A549 (cell line): ENCODE data around the gene PLPPR3. TPM values are rescaled to one million over a fixed set of nuclear protein-coding genes. Genes with fewer than 3 reads are reported as not detected.

Experiments used
- ATAC-seq, 2 experiments: fragments of 200-7000 bp in 1 of 2; fragments of >200 bp in 1 of 2; cut with Nextera tagmentation in 1 of 2; cut with Tn5 transposase in 1 of 2; 3 replicates each; pipeline versions ENCODE4 v1.8.0 to v1.9.1; 2018 to 2020; ENCODE audit warnings: mild to moderate bottlenecking in 1 of 2, moderate library complexity in 1 of 2
- CTCF ChIA-PET: fragments of 300-600 bp; sonication (Branson Sonifier 250); formaldehyde crosslinking; extraction: SDS; loops from one replicate; lab custom pipeline; 2021; ENCODE audit warnings: antibody characterized with exemption, inconsistent platforms; lab: Yijun Ruan, JAX
- POLR2A ChIA-PET: fragments of 350-600 bp; formaldehyde crosslinking; extraction: SDS; loops from one replicate; lab custom pipeline; 2021; ENCODE audit warnings: antibody characterized with exemption, inconsistent platforms; lab: Yijun Ruan, JAX
- DNase-seq, 2 experiments: peaks; one replicate each; pipeline versions ENCODE4 v3.0.0 to v3.0.0-alpha.2; 2011 to 2016; ENCODE audit warnings: low read depth in 1 of 2, low spot score in 1 of 2
- FAIRE-seq: peaks from 2 replicates; lab custom pipeline; 2011; peaks lifted over from hg19 to GRCh38; lab: Jason Lieb, UNC
- H3K27ac ChIP-seq, 2 experiments: fragments of >200 bp; sonication (Bioruptor Twin); formaldehyde crosslinking; 3 replicates each; pipeline ENCODE4 v1.5.1; 2016 to 2017
- H3K4me1 ChIP-seq: fragments of >200 bp; sonication (Bioruptor Twin); formaldehyde crosslinking; 3 replicates; pipeline ENCODE4 v1.6.1; 2016
- H3K4me2 ChIP-seq: fragments of >200 bp; sonication (Bioruptor Twin); formaldehyde crosslinking; 3 replicates; pipeline ENCODE4 v1.6.1; 2016
- H3K4me3 ChIP-seq: fragments of >200 bp; sonication (Bioruptor Twin); formaldehyde crosslinking; 3 replicates; pipeline ENCODE4 v1.5.1; 2016
- H3K9me3 ChIP-seq: fragments of >200 bp; sonication (Bioruptor Twin); formaldehyde crosslinking; 3 replicates; pipeline ENCODE4 v1.6.1; 2016
- CBX8 ChIP-seq: fragments of 200-600 bp; sonication (generic); IDR thresholded peaks from 2 replicates; pipeline ENCODE4 v1.6.1; 2016
- CEBPB ChIP-seq, 2 experiments: fragments of >200 bp in 1 of 2; sonication (Bioruptor Twin) in 1 of 2; formaldehyde crosslinking in 1 of 2; IDR thresholded peaks; 2 replicates each; pipeline ENCODE4 v1.6.1; 2012 to 2016
- CTCF ChIP-seq: fragments of >200 bp; sonication (Bioruptor Twin); formaldehyde crosslinking; IDR thresholded peaks from 3 replicates; pipeline ENCODE4 v1.5.1; 2016
- E2F6 ChIP-seq: IDR thresholded peaks from 2 replicates; pipeline ENCODE4 v1.6.1; 2012; ENCODE audit warnings: low read depth, borderline replicate concordance
- EHMT2 ChIP-seq: fragments of 200-600 bp; sonication (generic); IDR thresholded peaks from 2 replicates; pipeline ENCODE4 v1.6.1; 2016; ENCODE audit warnings: antibody characterized with exemption, low read depth, mild to moderate bottlenecking, moderate library complexity
- HDAC2 ChIP-seq: fragments of 200-600 bp; sonication (generic); IDR thresholded peaks from 2 replicates; pipeline ENCODE4 v1.6.1; 2016
- HMGXB4 ChIP-seq: fragments of 250-450 bp; sonication (Bioruptor Pico); IDR thresholded peaks from 2 replicates; pipeline ENCODE4 v1.5.0; 2021; ENCODE audit warnings: mild to moderate bottlenecking, moderate library complexity, borderline replicate concordance
- HOXA7 ChIP-seq: fragments of 250-450 bp; sonication (Bioruptor Pico); IDR thresholded peaks from 2 replicates; pipeline ENCODE4 v1.5.0; 2020; ENCODE audit warnings: mild to moderate bottlenecking, moderate library complexity
- JUNB ChIP-seq: fragments of >200 bp; sonication (Bioruptor Twin); formaldehyde crosslinking; IDR thresholded peaks from 2 replicates; pipeline ENCODE4 v1.6.1; 2016
- KDM1A ChIP-seq: fragments of 200-600 bp; sonication (generic); IDR thresholded peaks from 2 replicates; pipeline ENCODE4 v1.6.1; 2016; ENCODE audit warnings: low read depth, mild to moderate bottlenecking
- KDM5A ChIP-seq: fragments of 200-600 bp; sonication (generic); IDR thresholded peaks from 2 replicates; pipeline ENCODE4 v1.6.1; 2016; ENCODE audit warnings: antibody characterized with exemption, mild to moderate bottlenecking
- MAFK ChIP-seq: fragments of 450-650 bp; IDR thresholded peaks from 2 replicates; pipeline ENCODE4 v1.6.1; 2014; ENCODE audit not compliant: partially characterized antibody
- POLR2AphosphoS2 ChIP-seq: conservative IDR thresholded peaks from 2 replicates; pipeline ENCODE4 v1.6.1; 2012; ENCODE audit warnings: low read length, improper control_type of control experiment, inconsistent platforms
- RAD21 ChIP-seq, 2 experiments: fragments of >200 bp in 1 of 2; sonication (Bioruptor Twin) in 1 of 2; formaldehyde crosslinking in 1 of 2; IDR thresholded peaks in 1 of 2; conservative IDR thresholded peaks in 1 of 2; 2 replicates in 1 of 2; 3 replicates in 1 of 2; pipeline ENCODE4 v1.6.1; 2012 to 2018; ENCODE audit warnings: inconsistent platforms in 1 of 2
- RCOR1 ChIP-seq: fragments of 150-350 bp; IDR thresholded peaks from 2 replicates; pipeline ENCODE4 v1.6.1; 2014; ENCODE audit warnings: antibody characterized with exemption, low read length, low read depth
- REST ChIP-seq: fragments of 200-600 bp; sonication (generic); IDR thresholded peaks from 2 replicates; pipeline ENCODE4 v1.6.1; 2016; ENCODE audit warnings: antibody characterized with exemption, mild to moderate bottlenecking, moderate library complexity
- RFX5 ChIP-seq: fragments of 450-650 bp; IDR thresholded peaks from 2 replicates; pipeline ENCODE4 v1.7.1; 2014; ENCODE audit warnings: antibody characterized with exemption, mild to moderate bottlenecking, moderate library complexity
- SREBF2 ChIP-seq: fragments of 450-650 bp; IDR thresholded peaks from 2 replicates; pipeline ENCODE4 v1.6.1; 2014; ENCODE audit warnings: mild to moderate bottlenecking, moderate library complexity
- USF2 ChIP-seq: fragments of 450-650 bp; IDR thresholded peaks from 2 replicates; pipeline ENCODE4 v1.6.1; 2014; ENCODE audit warnings: antibody characterized with exemption
- ZC3H11A ChIP-seq: fragments of 450-650 bp; IDR thresholded peaks from 2 replicates; pipeline ENCODE4 v1.6.1; 2014; ENCODE audit warnings: antibody characterized with exemption, mild to moderate bottlenecking
- ZFP36 ChIP-seq: fragments of 450-650 bp; IDR thresholded peaks from 2 replicates; pipeline ENCODE4 v1.6.1; 2014; ENCODE audit warnings: borderline replicate concordance; ENCODE audit not compliant: partially characterized antibody
- WGBS: methylation state at CpG from one replicate; pipeline ENCODE4 v1.1.6; 2017; ENCODE audit errors: missing lambda C conversion rate; 5-methylcytosine and 5-hydroxymethylcytosine counted together
- polyA plus RNA-seq, 4 experiments: library from polyadenylated mRNA; depleted of rRNA in 3 of 4; stranded (reverse); fragments of >200 nt; fragmentation: RNase III in 1 of 4; extraction: RNeasy Plus Mini Kit Qiagen cat#74134 plus additional on column Dnase treatment in 1 of 4; gene quantifications; 2 replicates in 3 of 4; 3 replicates in 1 of 4; pipeline ENCODE4 v1.2.3, GENCODE V29; 2011 to 2017

PLPPR3 gene
- polyA plus RNA-seq, 2 of the 4 experiments (the other 2 are of a cell fraction), result 2.6 to 3.7 TPM

GRCh38 chr19:800360-801029 lies 21.3 kb downstream of the PLPPR3 start:
- peak overlapping the region; percentile 100 for H3K4me3 ChIP-seq
- H3K9me3 ChIP-seq, result no peaks in the 10 kb centered on the region
- peak overlapping the region; percentile 100; a peak in 5 of 6 replicates for H3K27ac ChIP-seq
- DNase-seq (no peak), ATAC-seq (no peak), FAIRE-seq (no peak)
- peak overlapping the region; percentile 86 for H3K4me2 ChIP-seq
- ChIA-PET POLR2A (no interaction called here), CTCF (no interaction called here)
- TF ChIP-seq USF2 (no peak), POLR2AphosphoS2 (no peak), ZFP36 (no peak), E2F6 (no peak), KDM1A (no peak), RAD21 (conservative IDR thresholded peaks at IDR 0.05 in 1 of 2, IDR thresholded peaks at IDR 0.05 in 1 of 2) (no peak), EHMT2 (no peak), CEBPB (IDR thresholded peaks at IDR 0.05) (no peak), HDAC2 (no peak), RCOR1 (no peak), KDM5A (no peak), CBX8 (no peak), ZC3H11A (no peak), RFX5 (no peak)
- 17% methylated on average over 11 of the region's 17 CpGs for WGBS
- peaks cover 50% of the 10 kb centered on the region for H3K4me1 ChIP-seq

GRCh38 chr19:799076-799881 lies 22.5 kb downstream of the PLPPR3 start:
- H3K4me3 ChIP-seq, result peak overlapping the region; percentile 100
- 2% methylated on average over 8 of the region's 28 CpGs for WGBS
- peak overlapping the region; percentile 86 for H3K4me2 ChIP-seq
- DNase-seq (no peak), ATAC-seq (peak in 1 of 2 experiments; percentile 4; a peak in 3 of 6 replicates), FAIRE-seq (no peak)
- H3K4me1 ChIP-seq, result peaks cover 50% of the 10 kb centered on the region
- TF ChIP-seq JUNB (no peak), CTCF (peak; percentile 27; the same call in 2 of the 3 replicates)
- no peaks in the 10 kb centered on the region for H3K9me3 ChIP-seq
- H3K27ac ChIP-seq, result peak overlapping the region; percentile 100
- POLR2A ChIA-PET, result interaction anchor here (0.6 to 1.2 kb wide), 3 partner anchors 16 to 131 kb away, joined by 3 to 6 read pairs (median 4); no protein-coding TSS in a partner anchor
- CTCF ChIA-PET, result interaction anchor here (0.9 to 1.3 kb wide), 4 partner anchors 13 to 29 kb away, joined by 3 to 5 read pairs (median 4); no protein-coding TSS in a partner anchor

GRCh38 chr19:798415-799075 lies 23.2 kb downstream of the PLPPR3 start:
- 0% methylated on average over 3 of the region's 44 CpGs for WGBS
- peak overlapping the region; percentile 100 for H3K4me3 ChIP-seq
- peak in 1 of 2 experiments; percentile 0; a peak in 1 of 6 replicates for ATAC-seq
- peaks cover 50% of the 10 kb centered on the region for H3K4me1 ChIP-seq
- peak overlapping the region; percentile 86 for H3K4me2 ChIP-seq
- POLR2A ChIA-PET, result interaction anchor here (1.2 kb wide), 1 partner anchor 46 kb away, joined by 6 read pairs; no protein-coding TSS in a partner anchor
- no peaks in the 10 kb centered on the region for H3K9me3 ChIP-seq
- CTCF ChIA-PET, result interaction anchor here (1.0 to 1.3 kb wide), 3 partner anchors 12 to 17 kb away, joined by 3 to 5 read pairs (median 4); no protein-coding TSS in a partner anchor
- FAIRE-seq, result no peak
- peak overlapping the region; percentile 100 for H3K27ac ChIP-seq
- DNase-seq, result no peak
- no peak for TF ChIP-seq SREBF2
- no peak for TF ChIP-seq HOXA7 (CRISPR knock-in tag)
- TF ChIP-seq RCOR1, result no peak
- no peak for TF ChIP-seq RAD21 (conservative IDR thresholded peaks at IDR 0.05 in 1 of 2, IDR thresholded peaks at IDR 0.05 in 1 of 2)
- no peak for TF ChIP-seq HMGXB4 (CRISPR knock-in tag)
- TF ChIP-seq RFX5, result no peak
- no peak for TF ChIP-seq POLR2AphosphoS2
- TF ChIP-seq REST, result no peak
- no peak for TF ChIP-seq MAFK
